RWPE2 (cell line): Measurements from ENCODE around the gene PUM1.

Experiments used
- ATAC-seq: fragments of 200-7000 bp; cut with Tn5 transposase; 3 replicates; pipeline ENCODE4 v1.9.1; 2021; ENCODE audit warnings: low read depth
- DNase-seq: peaks from one replicate; pipeline ENCODE4 v3.0.0-alpha.2; 2020; ENCODE audit warnings: low spot score
- H3K27ac ChIP-seq: fragments of 450-650 bp; 2 replicates; pipeline ENCODE4 v1.5.1; 2017; ENCODE audit warnings: mild to moderate bottlenecking; ENCODE audit not compliant: poor library complexity, severe bottlenecking
- H3K27me3 ChIP-seq: fragments of 250-450 bp; sonication (Bioruptor Pico); 2 replicates; pipeline ENCODE4 v1.5.1; 2021; ENCODE audit warnings: mild to moderate bottlenecking, moderate library complexity; ENCODE audit not compliant: insufficient read depth, poor library complexity, severe bottlenecking
- H3K36me3 ChIP-seq: fragments of 250-450 bp; sonication (Bioruptor Pico); 2 replicates; pipeline ENCODE4 v1.5.1; 2020; ENCODE audit warnings: low read depth, mild to moderate bottlenecking, moderate library complexity
- H3K4me1 ChIP-seq: fragments of 250-450 bp; sonication (Bioruptor Pico); 2 replicates; pipeline ENCODE4 v1.5.1; 2021; ENCODE audit warnings: mild to moderate bottlenecking, moderate library complexity; ENCODE audit not compliant: insufficient read depth, poor library complexity, severe bottlenecking
- H3K4me3 ChIP-seq: fragments of 250-450 bp; sonication (Bioruptor Pico); 2 replicates; pipeline ENCODE4 v1.5.1; 2021; ENCODE audit warnings: mild to moderate bottlenecking, moderate library complexity; ENCODE audit not compliant: severe bottlenecking
- H3K9me3 ChIP-seq: fragments of 250-450 bp; sonication (Bioruptor Pico); 2 replicates; pipeline ENCODE4 v1.5.1; 2021; ENCODE audit warnings: mild to moderate bottlenecking, moderate library complexity; ENCODE audit not compliant: severe bottlenecking
- CTCF ChIP-seq: fragments of 450-650 bp; IDR thresholded peaks from one replicate; pipeline ENCODE4 v1.5.1; 2017; ENCODE audit warnings: mild to moderate bottlenecking, moderate library complexity; ENCODE audit not compliant: poor library complexity, severe bottlenecking

Gene PUM1

GRCh38 chr1:31006747-31007146 lies 58.8 kb downstream of the PUM1 start:
- DNase-seq (no peak), ATAC-seq (no peak)
- Histone ChIP-seq H3K27ac (peak overlapping the region; percentile 92), H3K36me3 (peaks cover 52% of the 10 kb centered on the region), H3K4me3 (no peak overlapping the region), H3K27me3 (no peaks in the 10 kb centered on the region), H3K4me1 (peaks cover 53% of the 10 kb centered on the region), H3K9me3 (no peaks in the 10 kb centered on the region)
- TF ChIP-seq CTCF, result no peak

DNA sequence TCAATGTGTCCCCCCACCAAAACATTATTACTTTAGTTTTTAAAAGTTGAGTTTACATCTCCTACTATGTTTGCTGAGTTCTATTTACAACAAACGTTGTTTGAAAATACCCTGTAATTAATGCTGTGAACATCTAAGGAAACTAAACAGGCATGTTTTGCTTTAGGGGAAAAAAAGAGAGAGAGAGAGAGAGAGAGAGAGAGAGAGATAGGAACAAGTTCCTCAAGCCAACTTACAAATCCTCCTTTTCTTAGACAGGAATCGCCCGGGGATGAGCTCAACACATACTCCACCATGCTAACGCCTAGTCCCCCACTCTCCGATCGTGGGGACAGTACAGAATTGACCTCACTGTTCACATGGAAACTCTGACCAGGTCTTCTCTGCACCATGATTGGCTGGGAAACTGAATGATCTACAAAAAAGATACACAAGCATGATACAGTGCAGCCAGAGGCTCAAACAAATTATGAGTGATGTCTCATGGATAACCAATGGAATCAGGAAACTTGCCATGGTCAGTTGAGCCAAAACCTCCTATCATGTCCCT lies 59.8 kb downstream of the PUM1 start:
- Histone ChIP-seq H3K27me3 (no peaks in the 10 kb centered on the region), H3K4me3 (no peak overlapping the region), H3K9me3 (no peaks in the 10 kb centered on the region), H3K27ac (no peak overlapping the region), H3K36me3 (peaks cover 59% of the 10 kb centered on the region), H3K4me1 (peaks cover 43% of the 10 kb centered on the region)
- DNase-seq (no peak), ATAC-seq (no peak)
- no peak for TF ChIP-seq CTCF

DNA sequence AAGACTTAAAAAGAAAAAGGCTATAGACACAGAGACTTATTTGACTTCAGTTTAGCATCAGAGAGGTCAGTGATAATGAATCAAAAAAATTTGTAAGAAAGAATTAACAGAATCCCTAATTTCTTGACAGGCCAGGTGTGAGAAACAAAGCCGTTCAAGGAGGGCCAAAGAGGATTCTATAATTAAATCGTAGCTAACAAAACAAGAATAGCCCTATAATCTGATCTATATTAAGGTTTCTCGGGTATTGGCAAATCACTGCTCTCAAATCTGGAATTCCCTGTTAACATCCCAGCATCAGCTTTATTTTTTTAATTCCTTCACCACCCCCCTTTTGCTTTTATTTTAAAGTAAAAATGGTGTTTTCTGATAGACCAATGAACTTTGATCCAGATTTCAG lies 60.3 kb downstream of the PUM1 start:
- Histone ChIP-seq H3K27me3 (no peaks in the 10 kb centered on the region), H3K4me3 (no peak overlapping the region), H3K4me1 (peaks cover 38% of the 10 kb centered on the region), H3K9me3 (no peaks in the 10 kb centered on the region), H3K27ac (no peak overlapping the region), H3K36me3 (peaks cover 64% of the 10 kb centered on the region)
- TF ChIP-seq CTCF, result no peak
- DNase-seq (no peak), ATAC-seq (no peak)

DNA sequence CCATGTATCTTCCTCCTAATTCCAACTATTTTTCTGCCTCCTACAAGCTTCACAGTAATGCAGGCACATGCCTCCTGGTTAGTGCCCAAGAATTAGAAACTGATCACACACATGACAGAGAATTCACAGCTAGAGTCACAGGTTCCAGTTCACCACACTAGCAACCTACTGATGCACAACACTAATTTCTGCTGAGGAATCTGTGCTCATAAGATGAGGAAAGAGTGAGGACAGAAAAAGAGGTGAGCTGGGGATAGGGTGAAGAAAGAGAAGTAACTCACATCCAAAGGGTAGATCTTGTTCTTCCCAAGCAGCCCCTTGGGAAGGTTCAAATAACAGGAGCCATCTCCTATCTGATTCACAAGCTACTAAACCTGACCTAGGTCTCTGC lies 61.3 kb downstream of the PUM1 start:
- no peaks in the 10 kb centered on the region for H3K27me3 ChIP-seq
- H3K4me3 ChIP-seq, result no peak overlapping the region
- no peak for ATAC-seq
- no peak overlapping the region for H3K27ac ChIP-seq
- no peak for DNase-seq
- H3K9me3 ChIP-seq, result no peaks in the 10 kb centered on the region
- H3K36me3 ChIP-seq, result peaks cover 73% of the 10 kb centered on the region
- peaks cover 36% of the 10 kb centered on the region for H3K4me1 ChIP-seq
- TF ChIP-seq CTCF, result no peak

GRCh38 chr1:31003613-31004230 lies 61.8 kb downstream of the PUM1 start:
- no peak overlapping the region for H3K4me3 ChIP-seq
- no peak overlapping the region for H3K27ac ChIP-seq
- ATAC-seq (no peak), DNase-seq (no peak)
- no peak for TF ChIP-seq CTCF
- peaks cover 78% of the 10 kb centered on the region for H3K36me3 ChIP-seq
- no peaks in the 10 kb centered on the region for H3K9me3 ChIP-seq
- peaks cover 35% of the 10 kb centered on the region for H3K4me1 ChIP-seq
- H3K27me3 ChIP-seq, result no peaks in the 10 kb centered on the region
